HG03354 (cell line): ENCODE results near the gene KCNJ11.
A peak's percentile ranks its signal among the peaks of the same experiment; 100 is the strongest.

Source experiments
- ATAC-seq: cut with Tn5 transposase; IDR thresholded peaks from one replicate; pipeline ENCODE4 v1.9.1; 2021; ENCODE audit warnings: mild to moderate bottlenecking; ENCODE audit not compliant: unreplicated experiment, poor library complexity, severe bottlenecking

Gene KCNJ11

GRCh38 chr11:17371614-17372013 is 16.8 kb downstream of the KCNJ11 start:
- no peak for ATAC-seq

GRCh38 chr11:17369684-17370243 is 18.7 kb downstream of the KCNJ11 start:
- ATAC-seq, result no peak

DNA sequence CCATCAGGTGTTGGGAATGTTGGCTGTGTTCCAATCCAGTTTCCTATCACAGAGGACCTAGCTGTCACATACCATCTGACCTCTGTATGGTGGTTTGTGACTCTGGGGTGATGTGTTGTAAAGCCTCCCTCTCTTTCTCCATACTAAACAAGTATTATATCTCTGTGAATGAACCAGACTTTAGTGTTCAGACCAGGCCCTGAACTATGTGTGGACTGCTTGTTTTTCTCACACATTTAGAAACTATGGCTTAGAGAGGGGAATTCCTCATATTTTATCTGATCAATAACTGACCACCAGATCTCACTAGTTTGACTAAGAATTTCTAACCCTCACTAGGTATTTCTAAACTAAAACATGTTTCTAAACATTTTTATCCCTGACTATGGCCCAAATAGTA is 19.4 kb downstream of the KCNJ11 start:
- ATAC-seq, result no peak

DNA sequence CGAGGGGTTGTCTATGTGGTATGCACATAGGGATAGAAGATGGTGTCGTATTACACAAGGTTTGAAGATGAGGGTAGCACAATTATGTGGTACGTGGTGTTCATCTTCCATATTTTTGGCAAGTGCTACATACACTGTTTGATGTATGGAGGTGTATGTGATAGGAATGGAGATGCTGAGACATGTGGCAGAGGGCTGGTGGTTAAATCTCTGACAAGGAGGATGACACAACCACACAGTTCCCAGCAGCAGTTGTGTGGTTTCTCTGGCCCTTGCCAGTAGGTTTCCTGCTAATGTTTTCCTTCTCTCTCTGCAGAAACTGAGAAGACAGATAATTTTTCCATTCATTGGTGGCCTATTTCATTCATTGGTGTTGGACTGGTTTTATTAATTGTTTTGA is 19.9 kb downstream of the KCNJ11 start:
- no peak for ATAC-seq

GRCh38 chr11:17366495-17366894 is 22.0 kb downstream of the KCNJ11 start:
- no peak for ATAC-seq

DNA sequence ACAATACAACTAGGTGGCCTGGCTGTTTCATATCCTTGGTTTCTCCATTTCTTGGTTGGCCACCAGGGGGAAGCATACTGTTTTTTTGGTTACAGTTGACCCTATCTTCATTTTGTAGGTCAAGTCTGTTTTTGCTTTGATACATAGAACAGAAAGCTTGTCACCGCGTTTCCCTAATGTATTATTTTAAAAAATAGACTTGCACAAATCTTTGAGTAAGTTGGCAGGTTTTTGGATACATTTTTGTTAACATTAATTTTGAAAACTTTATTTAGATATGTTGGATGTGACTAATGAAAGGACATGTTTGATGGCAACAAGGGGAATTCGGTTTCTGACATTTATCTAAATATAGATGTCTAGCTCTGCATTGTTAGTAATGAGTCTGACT is 33.9 kb downstream of the KCNJ11 start:
- peak; percentile 58 for ATAC-seq

- no peak for ATAC-seq
Observed at GRCh38 chr11:17353821-17354600, 34.4 kb downstream of the KCNJ11 start.

GRCh38 chr11:17352950-17353820 is 35.3 kb downstream of the KCNJ11 start:
- ATAC-seq, result peak; percentile 54

GRCh38 chr11:17351510-17352176 is 36.8 kb downstream of the KCNJ11 start, which contains the start of gene NCR3LG1:
Gene NCR3LG1 (plus strand): TSS chr11:17351800. CDS start chr11:17351970, 170 bp downstream.
- ATAC-seq, result peak; percentile 46

DNA sequence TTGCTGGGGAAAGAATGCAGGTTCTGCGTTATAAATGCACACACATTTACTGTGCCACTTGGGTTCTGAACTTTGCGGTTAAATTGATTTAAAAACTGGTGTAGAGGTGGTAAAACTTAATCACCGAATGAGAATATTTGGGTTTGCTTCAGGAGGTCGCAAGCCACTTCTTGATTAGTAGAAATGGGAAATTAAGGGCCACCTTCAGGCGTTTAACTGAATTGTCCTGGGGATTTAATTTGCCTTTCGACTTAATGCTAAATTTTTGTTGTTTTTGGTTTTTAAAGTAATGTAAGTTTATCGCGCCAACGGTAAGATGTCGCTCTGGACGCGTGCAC is 37.3 kb downstream of the KCNJ11 start:
- ATAC-seq, result no peak

DNA sequence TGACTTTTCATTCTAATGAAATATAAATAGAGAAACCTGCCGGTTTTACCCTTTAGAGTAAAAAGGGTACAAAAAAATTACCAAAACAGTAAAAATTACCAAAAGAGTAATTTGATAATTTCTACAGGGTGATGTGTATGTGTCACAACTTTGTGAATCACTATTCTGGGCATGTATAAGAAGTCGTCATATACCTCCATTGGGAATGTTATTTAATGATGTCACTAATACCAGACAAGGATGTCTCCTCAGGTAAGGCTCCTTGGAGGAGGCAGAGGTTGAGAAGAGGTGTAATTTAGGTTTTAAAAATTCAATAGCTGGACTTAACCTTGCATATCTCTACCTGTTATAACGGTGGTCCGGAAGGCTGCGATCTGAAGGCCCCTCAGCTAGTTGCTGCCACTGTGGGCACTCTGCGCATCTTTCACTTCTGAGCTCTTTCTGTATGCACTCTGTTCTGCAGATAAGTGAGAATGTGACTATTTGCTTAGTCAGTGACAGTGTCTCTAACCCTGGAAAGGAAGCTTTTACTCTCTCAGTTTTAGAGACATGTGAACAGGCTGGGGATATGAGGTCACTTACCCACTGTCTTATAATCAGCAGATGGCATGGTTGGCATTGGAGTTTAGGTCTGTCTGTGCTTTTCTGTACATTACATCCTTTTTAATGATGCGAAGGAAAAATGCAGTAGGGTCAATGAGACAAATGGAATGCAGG is 37.8 kb downstream of the KCNJ11 start:
- ATAC-seq, result no peak

DNA sequence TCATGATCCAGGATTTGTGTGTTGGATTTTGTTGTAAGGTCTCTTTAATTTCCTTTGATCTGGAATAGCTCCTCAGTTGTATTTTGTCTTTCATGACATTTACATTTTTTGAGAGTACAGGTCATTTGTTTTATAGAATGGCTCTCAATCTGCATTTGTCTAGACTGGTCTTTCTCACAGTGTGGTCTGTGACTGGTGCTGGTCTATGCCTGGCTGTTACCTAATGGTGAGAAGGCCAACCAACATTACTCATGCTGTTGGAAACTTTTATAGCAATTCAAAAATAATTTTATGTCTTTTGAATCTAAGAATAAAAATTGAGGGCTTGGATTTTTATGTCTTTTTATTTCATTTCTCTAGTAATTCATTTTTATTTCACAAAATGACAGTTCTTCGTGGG is 40.8 kb downstream of the KCNJ11 start:
- no peak for ATAC-seq

GRCh38 chr11:17343907-17344306 is 44.6 kb downstream of the KCNJ11 start:
- ATAC-seq, result no peak

GRCh38 chr11:17343257-17343656 is 45.2 kb downstream of the KCNJ11 start:
- no peak for ATAC-seq
